Stimulated activated effector memory CD8-positive, alpha-beta T cell treated with anti-CD3 and anti-CD28 coated beads, Interleukin-12 subunit alpha, Interleukin-12 subunit beta, amount 100 ng/mL, for 72 hours (primary cell): Measurements from ENCODE around the gene C1GALT1C1.

Experiments
- ATAC-seq: fragments of 150-1000 bp; cut with Tn5 transposase; 2 replicates; pipeline ENCODE4 v1.10.0; 2021
- DNase-seq, 2 donors: peaks; one replicate each; pipeline ENCODE4 v3.0.0; 2021 to 2022; ENCODE audit warnings: low spot score in 2 of 2
- H3K27ac Mint-ChIP-seq: one replicate; pipeline ENCODE4 v1.8.0; 2022; ENCODE audit warnings: mild to moderate bottlenecking, mixed read lengths
- H3K36me3 Mint-ChIP-seq: one replicate; pipeline ENCODE4 v1.8.0; 2022; ENCODE audit warnings: mild to moderate bottlenecking, mixed read lengths
- H3K4me1 Mint-ChIP-seq: one replicate; pipeline ENCODE4 v1.8.0; 2022; ENCODE audit warnings: mixed read lengths
- H3K4me3 Mint-ChIP-seq: one replicate; pipeline ENCODE4 v1.8.0; 2022; ENCODE audit warnings: mild to moderate bottlenecking, mixed read lengths
- H3K9me3 Mint-ChIP-seq: one replicate; pipeline ENCODE4 v1.8.0; 2022; ENCODE audit warnings: mixed read lengths

The C1GALT1C1 gene

DNA sequence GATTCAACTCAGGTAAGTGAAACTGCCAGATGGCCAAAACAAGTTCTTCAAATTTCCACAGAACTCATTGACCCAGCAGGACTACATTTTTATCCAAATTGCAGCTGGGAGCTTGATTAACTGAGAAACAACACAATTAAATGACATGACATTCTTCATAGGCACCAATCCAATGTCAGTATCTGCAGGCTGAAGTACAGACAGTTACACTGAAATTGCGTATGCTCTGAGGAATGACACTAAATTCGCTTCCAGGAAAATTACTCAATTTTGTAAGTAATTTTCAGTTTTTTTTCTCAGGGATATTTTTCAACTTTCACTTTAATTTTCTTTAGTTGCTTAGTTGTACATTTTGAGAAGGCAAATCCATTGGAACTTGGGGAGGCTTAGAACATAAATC lies 4.5 kb downstream of the C1GALT1C1 start:
- H3K27ac Mint-ChIP-seq, result no peak overlapping the region
- no peak overlapping the region for H3K4me3 Mint-ChIP-seq
- no peak for ATAC-seq
- no peak for DNase-seq
- H3K4me1 Mint-ChIP-seq, result peaks cover 10% of the 10 kb centered on the region
- peaks cover 45% of the 10 kb centered on the region for H3K36me3 Mint-ChIP-seq
- H3K9me3 Mint-ChIP-seq, result no peaks in the 10 kb centered on the region

- Mint-ChIP-seq H3K27ac (no peak overlapping the region), H3K9me3 (no peaks in the 10 kb centered on the region), H3K4me3 (no peak overlapping the region), H3K36me3 (peaks cover 73% of the 10 kb centered on the region), H3K4me1 (peaks cover 5% of the 10 kb centered on the region)
- ATAC-seq (no peak), DNase-seq (no peak)
Measured at GRCh38 chrX:120617996-120618630, 11.7 kb downstream of the C1GALT1C1 start.

- H3K4me3 Mint-ChIP-seq, result no peak overlapping the region
- no peak overlapping the region for H3K27ac Mint-ChIP-seq
- H3K9me3 Mint-ChIP-seq, result no peaks in the 10 kb centered on the region
- peaks cover 4% of the 10 kb centered on the region for H3K4me1 Mint-ChIP-seq
- ATAC-seq (no peak), DNase-seq (no peak)
- H3K36me3 Mint-ChIP-seq, result peaks cover 74% of the 10 kb centered on the region
Measured at GRCh38 chrX:120614816-120615215, 15.0 kb downstream of the C1GALT1C1 start.

DNA sequence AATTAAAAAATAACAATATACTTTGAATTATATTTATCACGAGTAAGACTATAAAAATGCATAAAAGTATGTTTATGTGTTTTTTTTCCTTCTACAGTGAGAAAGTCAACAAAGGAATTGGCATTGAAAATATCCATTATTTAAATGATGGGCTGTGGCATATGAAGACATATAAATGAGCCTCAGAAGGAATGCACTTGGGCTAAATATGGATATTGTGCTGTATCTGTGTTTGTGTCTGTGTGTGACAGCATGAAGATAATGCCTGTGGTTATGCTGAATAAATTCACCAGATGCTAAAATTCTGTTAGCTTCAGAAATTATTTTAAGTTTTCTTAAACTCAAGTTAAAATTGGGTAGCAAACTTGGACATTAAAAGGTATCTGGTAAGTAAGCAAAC lies 17.8 kb downstream of the C1GALT1C1 start:
- no peaks in the 10 kb centered on the region for H3K9me3 Mint-ChIP-seq
- H3K27ac Mint-ChIP-seq, result no peak overlapping the region
- no peak overlapping the region for H3K4me3 Mint-ChIP-seq
- DNase-seq (no peak), ATAC-seq (no peak)
- H3K4me1 Mint-ChIP-seq, result no peaks in the 10 kb centered on the region
- peaks cover 83% of the 10 kb centered on the region for H3K36me3 Mint-ChIP-seq

- peak; percentile 78 for ATAC-seq
- Mint-ChIP-seq H3K9me3 (no peaks in the 10 kb centered on the region), H3K36me3 (peaks cover 32% of the 10 kb centered on the region), H3K4me1 (peaks cover 7% of the 10 kb centered on the region), H3K27ac (peak overlapping the region; percentile 98), H3K4me3 (peak overlapping the region; percentile 98)
- no peak for DNase-seq
Measured at GRCh38 chrX:120604361-120604782, 25.5 kb downstream of the C1GALT1C1 start.

- Mint-ChIP-seq H3K36me3 (peaks cover 27% of the 10 kb centered on the region), H3K9me3 (no peaks in the 10 kb centered on the region), H3K4me1 (peaks cover 7% of the 10 kb centered on the region), H3K27ac (peak within 1 kb of the TSS; percentile 98), H3K4me3 (peak within 1 kb of the TSS; percentile 98)
- ATAC-seq (peak; percentile 98), DNase-seq (peak; percentile 40 to 77)
Measured at GRCh38 chrX:120603707-120604360, 26.0 kb downstream of the C1GALT1C1 start, which contains the start of gene MCTS1. TSS of gene MCTS1 (plus strand) at chrX:120604101. CDS start at chrX:120604237, 136 bp downstream.

DNA sequence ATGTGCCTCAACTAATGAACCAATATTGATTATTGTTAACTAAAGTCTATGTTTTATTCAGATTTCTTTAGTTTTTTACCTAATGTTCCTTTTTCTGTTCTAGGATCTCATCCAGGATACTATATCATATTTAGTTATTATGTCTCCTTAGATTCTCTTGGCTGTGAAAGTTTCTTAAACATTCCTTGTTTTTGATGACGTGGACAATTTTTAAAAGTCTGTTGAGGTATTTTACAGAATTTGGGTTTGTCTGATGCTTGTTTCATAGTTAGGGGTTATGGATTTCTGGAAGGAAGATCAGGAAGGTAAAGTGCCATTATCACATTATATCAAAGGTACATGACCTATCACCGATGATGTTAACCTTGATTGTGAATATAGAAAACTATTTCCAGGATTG lies 44.2 kb downstream of the C1GALT1C1 start:
- Mint-ChIP-seq H3K4me1 (no peaks in the 10 kb centered on the region), H3K9me3 (no peaks in the 10 kb centered on the region), H3K27ac (no peak overlapping the region), H3K4me3 (no peak overlapping the region), H3K36me3 (no peaks in the 10 kb centered on the region)
- ATAC-seq (no peak), DNase-seq (no peak)
